Testis (tissue), 3 donors: ENCODE data around the gene CLCN1. TPM values are rescaled to one million over a fixed set of nuclear protein-coding genes. Genes with fewer than 3 reads are reported as not detected.

Experiments
- DNase-seq: peaks from one replicate; pipeline ENCODE4 v3.0.0-alpha.2; 2019
- H3K27ac ChIP-seq, 2 donors: fragments of 200-600 bp; sonication (generic); one replicate each; pipeline ENCODE4 v1.5.1; 2019
- H3K27me3 ChIP-seq: fragments of 200-600 bp; sonication (generic); one replicate; pipeline ENCODE4 v1.5.1; 2019
- H3K36me3 ChIP-seq: fragments of 200-600 bp; sonication (generic); one replicate; pipeline ENCODE4 v1.5.1; 2017; ENCODE audit warnings: low read depth; ENCODE audit errors: missing control alignments
- H3K4me1 ChIP-seq: fragments of 200-600 bp; sonication (generic); one replicate; pipeline ENCODE4 v1.5.1; 2019
- H3K4me3 ChIP-seq, 2 donors: fragments of 200-600 bp; sonication (generic); one replicate each; pipeline ENCODE4 v1.5.1; 2017 to 2019
- H3K9me3 ChIP-seq: fragments of 200-600 bp; sonication (generic); one replicate; pipeline ENCODE4 v1.5.1; 2017
- POLR2A ChIP-seq: fragments of 450-650 bp; IDR thresholded peaks from one replicate; pipeline ENCODE4 v1.6.1; 2017; ENCODE audit warnings: antibody characterized with exemption, mild to moderate bottlenecking, moderate library complexity
- WGBS, 2 donors: methylation state at CpG; one replicate each; pipeline ENCODE4 v1.1.5; 2018; 5-methylcytosine and 5-hydroxymethylcytosine counted together
- intact Hi-C: fragments of 100-400 bp; cut with DNase I; formaldehyde crosslinking; loops from one replicate; pipeline ENCODE4 v1.15.1; 2023; ENCODE audit warnings: low total_unique reads
- polyA plus RNA-seq: library from polyadenylated mRNA; stranded (reverse); fragments of 350-450 nt; fragmentation: Illumina TruSeq; extraction: RNeasy Lipid Tissue Mini Kit (QIAGEN cat#74804); gene quantifications from one replicate; pipeline ENCODE4 v1.2.3, GENCODE V29; 2014; ENCODE audit warnings: low read depth, low replicate concordance; ENCODE audit not compliant: insufficient read depth
- total RNA-seq, 2 donors: library from RNA; depleted of rRNA; stranded (reverse); fragments of >200 nt; gene quantifications; one replicate each; pipeline ENCODE4 v1.2.3, GENCODE V29; 2016
- TF ChIP-seq, protein P1 (sequence below), 3 experiments: fragments of 450-650 bp in 2 of 3; fragments of 200-600 bp in 1 of 3; sonication (generic) in 1 of 3; IDR thresholded peaks; one replicate each; pipeline ENCODE4 v1.5.1; 2016 to 2019; ENCODE audit warnings: antibody characterized with exemption in 3 of 3, mild to moderate bottlenecking in 2 of 3, moderate library complexity in 1 of 3

The CLCN1 gene
- total and polyA plus RNA-seq, 3 donors from 2014 or later = 1.1 to 2.7 (median 1.4) TPM

- 84 to 85% methylated on average over 13 to 14 of the region's 14 CpGs for WGBS, 2 donors
- no peaks in the 10 kb centered on the region for H3K9me3 ChIP-seq
- no peaks in the 10 kb centered on the region for H3K27me3 ChIP-seq
- no peak overlapping the region for H3K4me3 ChIP-seq
- H3K27ac ChIP-seq = no peak overlapping the region
- TF ChIP-seq POLR2A = no peak
- TF ChIP-seq, protein P1, sequence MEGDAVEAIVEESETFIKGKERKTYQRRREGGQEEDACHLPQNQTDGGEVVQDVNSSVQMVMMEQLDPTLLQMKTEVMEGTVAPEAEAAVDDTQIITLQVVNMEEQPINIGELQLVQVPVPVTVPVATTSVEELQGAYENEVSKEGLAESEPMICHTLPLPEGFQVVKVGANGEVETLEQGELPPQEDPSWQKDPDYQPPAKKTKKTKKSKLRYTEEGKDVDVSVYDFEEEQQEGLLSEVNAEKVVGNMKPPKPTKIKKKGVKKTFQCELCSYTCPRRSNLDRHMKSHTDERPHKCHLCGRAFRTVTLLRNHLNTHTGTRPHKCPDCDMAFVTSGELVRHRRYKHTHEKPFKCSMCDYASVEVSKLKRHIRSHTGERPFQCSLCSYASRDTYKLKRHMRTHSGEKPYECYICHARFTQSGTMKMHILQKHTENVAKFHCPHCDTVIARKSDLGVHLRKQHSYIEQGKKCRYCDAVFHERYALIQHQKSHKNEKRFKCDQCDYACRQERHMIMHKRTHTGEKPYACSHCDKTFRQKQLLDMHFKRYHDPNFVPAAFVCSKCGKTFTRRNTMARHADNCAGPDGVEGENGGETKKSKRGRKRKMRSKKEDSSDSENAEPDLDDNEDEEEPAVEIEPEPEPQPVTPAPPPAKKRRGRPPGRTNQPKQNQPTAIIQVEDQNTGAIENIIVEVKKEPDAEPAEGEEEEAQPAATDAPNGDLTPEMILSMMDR (IDR thresholded peaks at IDR 0.05) = no peak
- H3K4me1 ChIP-seq = peaks cover 44% of the 10 kb centered on the region
- intact Hi-C loops = no loop called here
- DNase-seq = no peak
- no peaks in the 10 kb centered on the region for H3K36me3 ChIP-seq
Observed at GRCh38 chr7:143393267-143394041, 77.5 kb downstream of the CLCN1 start.

- Histone ChIP-seq H3K27me3 (no peaks in the 10 kb centered on the region), H3K27ac (no peak overlapping the region), H3K9me3 (no peaks in the 10 kb centered on the region), H3K4me1 (peaks cover 44% of the 10 kb centered on the region), H3K36me3 (no peaks in the 10 kb centered on the region), H3K4me3 (no peak overlapping the region)
- 88 to 96% methylated on average over 6 of the region's 6 CpGs for WGBS, 2 donors
- TF ChIP-seq POLR2A = no peak
- intact Hi-C loops = no loop called here
- DNase-seq = no peak
Observed at GRCh38 chr7:143394068-143394467, 78.2 kb downstream of the CLCN1 start.

- TF ChIP-seq, protein P1 (IDR thresholded peaks at IDR 0.05) = no peak
- TF ChIP-seq POLR2A = no peak
- intact Hi-C loops = no loop called here
Observed at GRCh38 chr7:143394777-143395176, 78.9 kb downstream of the CLCN1 start.

GRCh38 chr7:143395187-143396149 is 79.6 kb downstream of the CLCN1 start:
- TF ChIP-seq POLR2A = no peak
- TF ChIP-seq, protein P1 (IDR thresholded peaks at IDR 0.05) = peak in 1 of 3 experiments; percentile 15
- Histone ChIP-seq H3K4me3 (no peak overlapping the region), H3K27ac (no peak overlapping the region), H3K36me3 (no peaks in the 10 kb centered on the region), H3K9me3 (no peaks in the 10 kb centered on the region), H3K27me3 (no peaks in the 10 kb centered on the region), H3K4me1 (peaks cover 44% of the 10 kb centered on the region)
- 55 to 73% methylated on average over 21 of the region's 21 CpGs for WGBS, 2 donors
- intact Hi-C loops = no loop called here
- no peak for DNase-seq

More at GRCh38 chr7:143394777-143395176, 78.9 kb downstream of the CLCN1 start:
- no peak overlapping the region for H3K27ac ChIP-seq
- H3K9me3 ChIP-seq = no peaks in the 10 kb centered on the region
- no peaks in the 10 kb centered on the region for H3K27me3 ChIP-seq
- 91 to 96% methylated on average over 5 to 6 of the region's 6 CpGs for WGBS, 2 donors
- H3K36me3 ChIP-seq = no peaks in the 10 kb centered on the region
- no peak overlapping the region for H3K4me3 ChIP-seq
- no peak for DNase-seq
- peaks cover 44% of the 10 kb centered on the region for H3K4me1 ChIP-seq

DNA sequence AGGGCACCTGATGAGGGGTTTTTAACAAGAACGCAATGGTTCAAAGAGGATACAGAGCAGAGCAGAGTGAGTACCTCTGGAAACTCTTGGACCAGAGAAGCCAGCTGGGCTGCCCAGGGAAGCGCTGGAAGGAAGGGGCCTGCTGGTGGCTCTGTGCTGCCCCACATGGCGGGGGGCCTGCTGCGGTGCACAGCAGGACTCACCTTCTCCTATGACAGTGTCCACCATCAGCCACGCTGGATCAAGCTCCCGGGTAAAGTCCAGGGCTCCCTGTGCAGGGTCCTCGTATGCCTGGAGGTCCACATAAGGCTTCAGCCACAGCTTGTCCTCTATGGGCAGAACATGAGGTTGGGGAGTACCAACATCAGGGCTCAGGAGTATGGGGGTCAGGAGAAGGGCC is 80.3 kb downstream of the CLCN1 start:
- Histone ChIP-seq H3K36me3 (no peaks in the 10 kb centered on the region), H3K9me3 (no peaks in the 10 kb centered on the region), H3K4me1 (peaks cover 39% of the 10 kb centered on the region), H3K27me3 (no peaks in the 10 kb centered on the region), H3K27ac (no peak overlapping the region), H3K4me3 (no peak overlapping the region)
- WGBS, 2 donors = 50 to 84% methylated on average over 2 to 7 of the region's 7 CpGs
- intact Hi-C loops = no loop called here
- DNase-seq = no peak
- TF ChIP-seq, protein P1 (IDR thresholded peaks at IDR 0.05) = no peak
- TF ChIP-seq POLR2A = no peak
